HG03066 (cell line): Measurements from ENCODE around the gene ADGRD1.
"Not testable (repeated sequence)": the region's sequence is repeated elsewhere in the genome, so short reads cannot be mapped to it uniquely, and the experiment has no call there.

Experiments used
- ATAC-seq: cut with Tn5 transposase; IDR thresholded peaks from one replicate; pipeline ENCODE4 v1.9.1; 2021; ENCODE audit warnings: low read depth; ENCODE audit not compliant: unreplicated experiment

The ADGRD1 gene

DNA sequence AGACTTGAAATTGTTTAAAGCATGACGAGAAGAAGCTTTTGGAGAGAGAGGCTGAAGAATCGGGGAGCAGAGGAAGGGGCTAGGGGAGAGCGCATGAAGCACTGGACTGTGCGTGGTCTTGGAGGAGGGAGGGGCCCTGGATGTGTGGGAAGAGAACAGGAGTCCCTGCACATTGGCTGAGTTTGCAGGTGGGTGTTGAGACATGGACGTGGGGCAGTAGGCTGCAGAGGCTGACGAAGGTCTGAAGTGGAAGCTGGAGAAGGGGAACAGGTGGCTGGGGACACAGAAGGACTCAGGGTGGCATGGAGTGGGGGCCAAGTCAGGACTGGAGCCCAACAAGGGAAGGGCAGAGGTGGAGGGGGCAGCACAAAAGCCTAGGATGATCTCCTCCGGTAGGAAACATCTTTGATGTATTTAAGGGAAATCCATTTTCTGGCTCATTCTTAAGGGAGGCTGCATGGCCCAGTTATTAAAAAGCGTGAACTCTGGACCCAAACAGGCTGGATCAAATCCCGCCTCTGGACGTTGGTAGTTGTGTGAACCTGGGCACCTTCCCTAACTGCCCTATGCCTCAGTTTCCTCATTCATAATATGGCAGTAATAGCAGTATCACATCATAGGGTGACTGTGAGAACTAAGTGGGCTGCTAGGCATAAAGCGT lies 29.0 kb downstream of the ADGRD1 start:
- ATAC-seq, result no peak

DNA sequence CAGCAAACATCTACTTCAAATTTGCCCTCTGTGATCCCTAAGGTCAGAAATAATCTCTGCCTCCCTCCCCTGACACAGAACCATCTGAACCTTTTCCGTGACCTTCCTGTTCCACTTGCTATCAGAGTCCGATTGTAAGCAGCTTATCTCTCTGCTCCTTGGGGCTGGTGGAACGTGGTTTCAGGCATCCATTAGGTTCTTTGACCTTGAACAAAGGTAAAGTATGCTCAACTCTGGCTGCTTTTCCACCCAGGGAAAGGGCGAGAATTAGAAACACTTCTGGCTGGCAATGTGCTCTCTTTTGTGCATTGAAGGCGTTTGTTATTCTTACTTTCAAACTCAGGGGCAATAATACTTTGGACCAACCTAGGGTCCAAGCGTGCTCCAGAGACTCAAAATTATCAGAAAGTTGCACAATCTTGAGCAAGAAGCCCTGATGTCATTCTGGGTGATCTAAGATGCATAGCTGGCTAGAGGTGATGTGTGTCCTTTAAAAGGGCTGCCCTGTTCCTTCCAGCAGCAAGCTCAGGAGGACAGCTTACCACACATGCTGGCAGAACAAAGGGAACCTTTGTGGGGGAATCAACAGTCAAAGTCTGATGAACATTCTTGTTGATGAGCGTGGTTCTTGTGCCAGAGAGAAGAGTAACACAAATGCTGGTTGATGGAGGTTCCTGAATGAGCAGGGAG lies 29.8 kb downstream of the ADGRD1 start:
- no peak for ATAC-seq

DNA sequence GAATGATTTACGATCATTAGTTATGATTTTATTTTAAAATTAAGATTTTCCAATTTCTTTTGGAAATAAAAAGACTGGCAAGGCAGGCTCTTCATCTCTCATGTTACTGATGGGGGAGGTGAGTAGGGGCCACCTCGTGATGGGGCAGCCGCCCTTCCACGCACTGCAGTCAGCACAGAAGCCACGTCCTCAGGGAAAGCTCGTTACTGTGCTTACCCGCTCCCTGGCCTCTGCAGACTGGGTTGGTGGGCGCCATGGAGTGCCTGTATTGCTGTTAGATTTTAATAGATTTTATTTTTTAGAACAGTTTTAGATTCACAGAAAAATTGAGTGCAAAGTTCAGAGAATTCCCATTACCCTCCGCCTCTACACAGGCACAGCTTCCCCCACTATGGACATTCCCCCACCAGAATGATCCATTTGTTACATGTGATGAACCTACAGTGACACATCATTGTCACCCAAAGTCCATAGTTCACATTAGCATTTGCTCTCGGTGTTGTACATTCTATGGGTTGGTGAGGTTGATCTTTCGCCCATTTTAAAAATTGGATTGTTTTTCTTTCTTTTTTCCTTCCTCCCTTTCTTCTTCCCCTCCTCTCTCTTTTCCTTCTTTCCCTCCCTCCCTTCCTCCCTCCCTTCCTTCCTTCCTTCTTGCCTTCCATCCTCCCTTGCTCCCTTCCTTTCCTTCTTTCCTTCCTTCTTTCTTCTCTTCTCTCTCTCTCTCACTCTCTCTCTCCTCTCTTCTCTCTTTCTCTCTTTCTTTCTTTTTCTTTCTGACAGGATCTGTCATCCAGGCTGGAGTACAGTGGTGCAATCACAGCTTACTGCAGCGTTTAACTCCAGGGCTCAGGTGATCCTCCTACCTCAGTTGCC lies 30.7 kb downstream of the ADGRD1 start:
- ATAC-seq, result no peak

DNA sequence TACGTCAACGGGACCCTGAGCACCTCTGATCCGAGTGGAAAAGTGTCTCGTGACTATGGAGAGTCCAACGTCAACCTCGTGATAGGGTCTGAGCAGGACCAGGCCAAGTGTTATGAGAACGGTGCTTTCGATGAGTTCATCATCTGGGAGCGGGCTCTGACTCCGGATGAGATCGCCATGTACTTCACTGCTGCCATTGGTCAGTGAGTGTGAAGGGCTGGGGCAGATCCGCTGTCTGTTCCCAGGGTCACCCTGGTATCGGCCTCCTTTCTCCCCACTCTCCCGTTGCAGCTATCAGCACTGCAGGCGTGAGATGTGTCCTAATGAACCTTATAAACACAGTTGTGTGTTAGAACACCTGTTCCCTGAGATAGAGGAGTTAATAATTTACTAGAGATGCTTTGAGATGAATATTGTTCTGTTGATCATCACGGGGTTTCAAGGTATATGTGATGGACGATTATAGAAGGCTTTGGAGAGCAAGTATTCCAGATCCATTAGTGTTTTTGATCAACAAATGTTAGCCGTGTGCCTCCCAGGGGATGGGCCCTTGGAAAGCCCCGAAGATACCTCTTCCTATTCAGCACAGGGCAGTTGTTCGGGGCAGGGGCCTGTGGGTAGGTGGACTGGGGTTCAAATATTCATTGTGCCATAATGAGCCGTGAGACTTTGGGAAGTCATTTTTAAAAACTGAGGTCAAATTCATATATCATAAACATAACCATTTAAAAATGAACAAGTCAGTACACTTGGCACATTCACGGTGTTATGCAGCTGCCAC lies 33.6 kb downstream of the ADGRD1 start:
- ATAC-seq, result no peak

DNA sequence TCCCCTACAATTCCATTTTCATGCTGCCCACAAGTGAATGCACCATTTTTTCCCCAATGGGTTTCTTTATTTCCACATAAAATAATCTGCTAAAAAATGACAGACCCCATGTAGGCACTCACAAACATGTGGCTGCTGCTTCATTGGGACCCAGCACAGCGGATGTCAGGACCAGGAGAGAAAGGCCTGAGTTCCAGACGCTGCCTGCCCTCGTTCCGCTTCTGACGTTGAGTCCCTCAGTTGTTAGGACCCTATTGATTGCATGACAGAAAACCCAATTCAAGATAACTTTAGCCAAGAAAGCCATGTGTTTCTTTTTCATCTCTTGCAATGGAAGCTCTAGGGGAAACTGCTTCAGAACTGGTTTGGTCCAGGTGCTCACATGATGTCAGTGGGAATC lies 34.6 kb downstream of the ADGRD1 start:
- ATAC-seq, result no peak

DNA sequence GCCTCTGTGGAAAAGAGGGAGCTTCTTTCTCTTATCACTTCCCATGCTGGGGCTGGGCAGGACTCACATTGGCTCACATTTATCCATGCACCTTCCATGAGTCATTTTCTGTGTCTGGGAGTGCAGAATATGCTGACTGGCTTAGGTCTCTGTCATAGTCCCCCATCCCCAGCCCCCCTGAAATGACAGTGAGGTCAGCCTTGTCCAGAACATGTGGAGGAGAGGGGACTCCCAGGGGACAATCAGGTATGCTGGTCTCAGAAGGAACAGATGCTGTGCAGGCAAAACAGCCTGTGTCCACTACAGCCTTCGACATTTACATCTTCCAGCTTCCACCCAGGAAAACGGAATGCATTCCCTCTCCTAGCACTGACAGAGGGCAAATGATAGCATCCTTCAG lies 35.0 kb downstream of the ADGRD1 start:
- no peak for ATAC-seq

DNA sequence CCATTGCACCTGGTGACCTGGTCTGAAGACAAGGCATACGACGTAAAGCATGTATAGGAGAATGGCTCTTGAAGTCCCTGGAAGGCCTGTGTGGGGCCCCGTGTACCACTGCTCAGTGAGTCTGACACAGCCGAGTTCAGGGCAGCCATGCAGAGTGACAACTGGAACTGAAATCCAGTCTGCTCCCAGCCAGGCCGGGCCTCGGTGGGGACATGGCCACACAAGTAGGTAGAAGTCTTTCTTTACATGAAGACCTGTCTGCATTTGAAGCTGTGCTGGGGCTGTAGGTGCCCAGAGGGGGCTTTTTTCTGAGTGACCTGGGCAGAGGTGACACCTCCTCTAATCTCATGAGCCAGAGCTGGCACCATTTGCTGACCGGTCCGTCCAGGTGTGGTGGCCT lies 35.7 kb downstream of the ADGRD1 start:
- ATAC-seq, result no peak

DNA sequence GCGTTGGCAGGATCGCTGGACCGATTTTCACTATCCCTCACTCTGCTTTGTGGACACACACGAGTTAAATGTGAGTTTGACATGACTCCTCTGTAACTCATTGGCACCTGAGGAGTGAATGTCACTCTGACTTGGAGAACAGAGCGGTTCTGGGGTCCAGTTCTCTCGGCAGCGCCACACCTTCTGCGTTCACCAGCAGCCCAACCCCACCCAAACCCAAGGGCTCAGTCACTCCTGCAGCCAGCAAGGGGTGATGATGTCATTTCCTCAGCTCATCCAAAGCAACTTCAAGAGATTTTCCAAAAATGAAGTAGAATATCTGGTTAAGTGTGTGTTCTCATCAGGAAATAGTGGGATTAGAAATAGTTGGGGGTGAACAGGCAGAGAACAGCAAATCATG lies 36.3 kb downstream of the ADGRD1 start:
- ATAC-seq, result no peak

DNA sequence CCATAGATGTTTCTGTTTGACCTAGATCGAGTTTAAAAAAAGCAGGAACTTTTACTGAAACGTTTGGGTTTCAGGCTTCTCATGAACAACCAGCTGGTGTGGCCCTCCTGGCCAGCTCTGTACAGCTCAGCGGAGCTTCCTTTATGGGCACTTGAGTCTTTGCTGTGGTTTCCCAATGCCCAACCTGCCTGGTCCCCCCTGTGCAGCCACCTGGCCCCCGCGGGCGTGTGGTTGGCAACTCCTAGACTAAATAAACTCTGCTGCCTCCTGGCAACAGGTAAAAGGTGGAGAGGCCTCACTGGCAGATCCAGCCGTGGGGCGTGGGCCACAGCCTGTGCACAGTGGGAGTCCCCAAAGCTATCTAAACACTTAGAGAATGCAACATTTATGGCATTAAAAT lies 38.7 kb downstream of the ADGRD1 start:
- no peak for ATAC-seq

DNA sequence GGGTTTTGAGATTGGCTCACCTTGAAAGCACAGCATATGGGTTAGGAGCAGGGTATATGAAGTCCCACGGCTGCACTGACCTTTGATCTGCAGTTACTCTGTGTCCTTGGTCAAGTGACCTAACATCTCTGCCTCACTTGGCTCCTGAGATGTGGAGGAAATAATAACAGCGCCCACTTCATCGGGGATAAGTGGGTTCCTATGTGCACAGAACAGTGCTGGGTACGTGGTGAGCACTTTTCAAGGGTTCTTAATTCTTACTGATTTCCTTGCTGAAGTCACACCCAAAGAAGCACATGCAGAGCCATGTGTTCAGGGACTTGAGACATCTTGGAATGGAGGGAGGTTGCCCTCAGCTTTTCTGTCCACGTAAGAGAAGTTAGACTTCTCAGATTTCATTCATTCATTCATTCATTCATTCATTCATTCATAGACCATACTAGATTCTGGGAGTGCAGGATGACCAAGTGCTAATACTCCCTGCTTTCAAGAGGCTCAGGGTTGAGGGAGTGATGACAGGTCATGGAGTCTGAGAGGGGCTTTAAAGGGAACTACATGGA lies 39.4 kb downstream of the ADGRD1 start:
- no peak for ATAC-seq

DNA sequence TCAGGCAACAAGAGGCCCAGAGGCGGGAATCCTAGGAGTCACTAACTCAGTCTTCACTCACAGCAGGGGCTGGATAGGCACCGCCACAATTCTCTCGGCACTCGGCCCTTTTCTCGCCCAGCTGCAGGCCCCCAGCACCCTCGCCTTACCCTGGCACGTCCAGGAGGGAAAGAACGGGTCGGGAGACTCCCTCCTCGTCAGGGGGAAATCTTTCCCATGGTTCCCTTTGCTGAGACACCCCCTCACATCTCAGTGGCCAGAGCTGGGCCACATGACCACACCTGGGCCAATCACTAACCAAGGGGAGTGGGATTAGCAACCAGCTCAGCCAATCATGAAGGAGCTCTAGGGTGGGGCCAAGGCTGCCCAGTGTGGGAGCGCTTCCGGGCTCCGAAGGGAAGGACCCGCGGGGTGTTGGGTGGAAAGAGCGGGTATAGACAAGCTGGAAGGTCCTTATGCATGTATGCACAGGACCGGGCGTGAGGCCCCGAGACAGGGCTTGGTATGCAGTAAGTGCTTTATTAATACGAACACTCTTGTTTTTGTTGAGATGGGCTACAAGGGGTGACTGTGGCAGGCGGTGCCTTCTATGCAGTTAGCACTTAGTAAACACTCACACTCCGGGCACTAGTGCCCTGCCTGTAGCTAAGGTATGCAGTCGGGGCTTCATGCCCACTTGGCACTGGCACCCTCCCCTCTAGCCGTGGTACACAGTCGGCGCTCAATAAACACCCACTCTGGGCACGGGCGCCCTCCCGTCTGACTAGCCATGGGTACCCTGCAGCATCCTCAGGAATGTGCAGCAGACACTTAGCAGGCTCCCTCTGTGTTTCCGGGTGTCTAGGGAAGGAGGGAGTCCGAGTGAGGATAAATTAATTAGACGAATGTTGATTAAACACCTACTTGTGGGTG lies 40.3 kb downstream of the ADGRD1 start:
- no peak for ATAC-seq

DNA sequence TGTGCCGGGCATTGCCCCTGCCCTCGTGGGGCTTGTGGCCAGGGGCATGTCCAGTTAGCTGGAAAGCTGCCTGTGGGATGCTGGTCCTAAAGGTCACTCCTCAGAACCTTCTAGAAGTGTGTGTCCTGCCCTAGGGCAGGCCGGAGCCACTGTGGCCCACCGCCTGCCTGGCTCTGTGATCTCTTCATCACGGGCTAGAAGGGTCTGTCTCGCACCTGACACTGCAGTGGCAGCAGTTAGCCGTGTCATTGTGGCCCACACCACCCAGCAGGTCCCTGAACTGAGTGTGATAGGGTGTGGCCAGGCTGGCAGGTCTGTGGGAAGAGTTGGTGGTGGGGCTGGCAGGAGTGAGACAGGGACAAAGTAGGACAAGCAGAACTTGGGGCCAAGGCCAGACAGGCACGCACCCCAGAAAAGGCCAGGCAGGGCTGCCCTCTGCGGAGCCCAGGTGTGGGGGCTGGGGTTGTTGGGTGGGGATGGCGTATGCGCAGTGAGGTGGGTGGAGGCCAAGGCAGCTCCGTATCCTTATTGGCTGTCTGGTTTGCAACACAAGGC lies 41.2 kb downstream of the ADGRD1 start:
- ATAC-seq, result no peak

DNA sequence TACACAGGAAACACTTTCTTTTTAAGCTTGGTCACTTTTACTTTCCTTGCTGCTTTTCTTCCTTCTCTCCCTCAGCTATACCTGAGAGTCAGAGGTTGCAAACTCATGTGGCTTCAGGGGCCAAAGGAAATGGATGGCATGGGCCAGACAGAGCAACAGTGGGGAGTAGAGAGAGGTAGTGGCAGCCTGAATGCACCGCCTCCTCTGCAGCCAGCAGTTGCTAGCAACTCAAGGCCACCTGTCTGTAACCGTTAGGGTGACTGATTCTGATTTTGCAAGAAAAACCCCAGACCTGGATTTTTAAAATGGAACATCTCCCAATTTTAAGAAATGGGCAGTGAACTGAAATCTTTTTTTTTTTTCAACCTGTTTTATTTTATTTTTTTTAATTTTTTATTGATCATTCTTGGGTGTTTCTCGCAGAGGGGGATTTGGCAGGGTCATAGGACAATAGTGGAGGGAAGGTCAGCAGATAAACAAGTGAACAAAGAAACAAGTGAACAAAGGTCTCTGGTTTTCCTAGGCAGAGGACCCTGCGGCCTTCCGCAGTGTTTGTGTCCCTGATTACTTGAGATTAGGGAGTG lies 41.8 kb downstream of the ADGRD1 start:
- ATAC-seq, result not testable (repeated sequence)

DNA sequence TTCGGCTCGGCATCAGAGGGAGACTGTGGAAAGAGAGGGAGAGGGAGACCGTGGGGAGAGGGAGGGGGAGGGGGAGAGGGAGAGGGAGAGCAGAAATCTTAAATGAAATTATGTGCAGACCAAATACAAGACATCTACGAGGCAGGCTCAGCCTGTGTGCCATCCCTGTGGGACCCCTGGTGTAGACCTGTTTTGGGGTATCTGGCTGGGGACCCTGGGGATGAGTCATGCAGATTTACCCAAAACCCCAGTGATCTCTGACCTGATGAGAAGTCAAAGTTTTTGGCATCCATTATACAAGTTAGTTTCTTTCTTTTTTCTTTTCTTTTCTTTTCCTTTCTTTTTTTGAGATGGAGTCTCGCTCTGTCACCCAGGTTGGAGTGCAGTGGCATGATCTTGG lies 44.4 kb downstream of the ADGRD1 start:
- ATAC-seq, result no peak

DNA sequence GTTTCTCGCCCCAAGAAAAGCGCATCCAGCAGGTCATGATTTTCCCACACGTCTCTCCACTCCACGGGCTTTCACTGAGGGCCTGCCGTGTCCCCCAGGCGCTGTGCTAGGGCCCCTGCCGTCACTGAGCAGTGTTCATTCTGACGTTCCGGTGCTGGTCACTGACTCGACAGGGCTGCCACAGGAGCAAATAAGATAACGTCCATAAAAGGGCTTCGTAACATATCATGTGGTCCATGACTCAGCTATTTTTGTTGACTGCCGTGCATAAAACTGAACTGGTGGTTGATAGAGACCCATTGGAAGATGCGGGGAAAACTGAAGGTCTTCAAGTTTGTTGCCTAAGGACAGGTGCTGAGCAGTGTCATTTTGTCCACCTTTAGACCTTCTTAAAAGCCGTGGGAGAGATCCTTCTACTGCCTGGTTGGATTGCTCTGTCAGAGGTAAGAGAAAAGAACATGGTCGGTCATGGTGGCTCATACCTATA lies 46.3 kb downstream of the ADGRD1 start:
- ATAC-seq, result no peak

DNA sequence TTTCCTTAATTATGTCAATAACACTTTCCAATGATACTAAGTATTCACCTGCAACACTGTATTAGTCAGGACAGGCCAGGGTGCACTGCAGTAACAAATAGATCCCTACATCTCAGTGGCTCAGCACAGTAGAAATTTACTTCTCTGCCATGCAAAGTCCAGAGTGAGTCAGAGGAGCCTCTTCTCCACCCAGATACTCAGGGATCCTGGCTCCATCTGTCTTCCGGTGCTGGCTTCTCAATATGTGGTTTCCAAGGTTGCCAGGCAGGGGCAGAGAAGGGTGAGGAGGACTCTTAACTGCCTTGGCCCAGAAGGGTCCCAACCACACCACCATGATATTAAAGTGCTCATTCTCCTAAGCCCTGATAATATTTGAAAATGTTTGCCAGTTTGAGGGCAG lies 47.8 kb downstream of the ADGRD1 start:
- no peak for ATAC-seq

DNA sequence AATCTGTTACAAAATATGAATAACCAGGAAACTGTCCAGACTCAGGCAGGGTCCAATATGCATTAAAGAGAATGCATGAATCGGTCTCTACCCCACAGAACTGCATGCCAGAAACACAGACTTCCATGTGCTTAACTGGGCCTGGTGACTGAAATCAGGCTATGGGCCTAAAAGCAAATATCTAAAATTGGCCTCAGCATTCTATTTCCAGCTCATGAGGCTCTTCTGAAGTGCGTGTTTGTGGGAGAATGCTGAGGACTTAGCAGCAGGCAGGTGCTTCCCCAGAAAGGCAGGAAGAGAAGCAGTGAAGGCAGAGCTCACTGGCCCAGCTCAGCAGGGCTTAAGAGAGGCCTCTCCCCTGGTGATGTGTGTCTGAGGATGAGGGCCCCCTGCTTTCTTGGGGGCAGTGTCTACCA lies 48.5 kb downstream of the ADGRD1 start:
- ATAC-seq, result peak; percentile 53

DNA sequence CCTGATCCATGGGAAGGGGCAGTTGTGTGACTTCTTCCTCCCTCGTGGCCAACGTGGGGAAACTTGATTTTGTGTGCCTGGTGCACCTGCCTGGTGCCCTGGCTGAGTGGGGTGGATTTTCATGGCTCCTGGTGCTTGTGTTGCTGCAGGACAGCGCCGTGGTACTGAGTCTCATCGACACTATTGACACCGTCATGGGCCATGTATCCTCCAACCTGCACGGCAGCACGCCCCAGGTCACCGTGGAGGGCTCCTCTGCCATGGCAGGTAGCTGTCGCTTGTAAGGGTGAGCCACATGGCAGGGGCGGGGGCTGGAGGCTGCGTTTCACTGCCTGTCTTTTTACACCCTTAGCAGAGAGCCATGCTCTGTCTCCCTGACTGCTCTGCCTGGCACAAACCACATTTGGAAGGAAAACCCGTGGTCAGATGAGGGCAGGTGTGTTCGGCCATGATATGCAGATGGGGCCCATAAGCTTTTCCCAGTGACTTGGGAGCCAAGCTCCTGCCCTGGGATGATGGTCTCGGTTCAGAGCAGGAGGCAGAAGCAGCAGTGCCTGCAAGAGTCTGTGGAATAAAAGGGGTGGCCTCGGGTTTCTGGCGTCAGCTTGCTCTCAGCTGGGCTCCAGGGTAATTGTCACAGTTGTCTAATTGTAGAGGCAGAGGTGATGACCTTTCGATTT lies 49.5 kb downstream of the ADGRD1 start:
- ATAC-seq, result no peak
